ENCODE results near the gene SND1. TPM values are rescaled to one million over a fixed set of nuclear protein-coding genes. Genes with fewer than 3 reads are reported as not detected.
"Not testable (repeated sequence)": the region's sequence is repeated elsewhere in the genome, so short reads cannot be mapped to it uniquely, and the experiment has no call there.

SND1 gene
- total RNA-seq, 3 donors from 2014 or later, result 260 to 267 (median 267) TPM

GRCh38 chr7:127900732-127901685, 249.0 kb downstream of the SND1 start:
- Mint-ChIP-seq H3K9me3 (no peaks in the 10 kb centered on the region), H3K27me3 (ENCODE audit: low read depth) (no peaks in the 10 kb centered on the region), H3K4me3 (no peak overlapping the region), H3K4me1 (ENCODE audit: low read depth) (peaks cover 20% of the 10 kb centered on the region), H3K36me3 (ENCODE audit: insufficient read depth) (peaks cover 25% of the 10 kb centered on the region)
- DNase-seq, result no peak
- no peak for ATAC-seq

DNA sequence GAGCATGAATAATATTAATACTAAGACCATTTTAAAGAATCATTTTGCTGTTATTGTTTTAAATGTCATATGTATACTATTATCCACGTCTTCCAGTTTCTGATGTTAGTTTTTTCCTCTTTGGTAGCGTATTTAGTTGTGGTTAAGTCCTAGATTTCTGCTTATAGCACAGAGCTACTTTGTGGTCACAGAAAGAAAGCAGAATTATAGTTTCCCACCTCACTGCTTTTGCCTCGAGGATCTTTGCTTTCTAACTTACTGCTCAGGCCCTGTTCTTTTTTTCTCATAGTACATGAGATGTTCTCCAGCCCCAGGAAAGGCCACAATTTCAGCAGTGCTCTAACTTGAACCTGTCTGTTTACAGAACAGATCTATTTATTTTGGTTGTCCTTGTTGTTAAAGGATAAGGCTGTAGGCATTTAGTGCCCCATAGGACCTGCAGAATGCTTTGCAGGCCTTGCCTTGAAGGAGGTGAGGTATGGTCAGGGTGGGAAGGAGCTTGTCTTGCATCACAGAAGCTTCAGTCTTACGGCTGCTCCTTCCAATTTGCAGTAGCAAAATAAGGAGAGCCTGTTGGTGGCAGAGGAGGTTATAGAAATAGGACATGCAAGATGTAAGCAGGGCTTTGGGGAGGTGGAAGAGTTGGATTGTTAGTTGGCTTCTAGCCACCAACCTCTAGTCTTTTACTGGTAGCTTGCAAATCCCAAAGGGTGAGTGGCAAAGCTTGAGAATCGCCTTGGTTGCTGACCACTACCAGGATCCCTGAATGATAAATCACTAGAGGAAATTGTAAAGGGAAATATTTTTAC, 250.1 kb downstream of the SND1 start:
- H3K4me3 Mint-ChIP-seq, result no peak overlapping the region
- no peaks in the 10 kb centered on the region for H3K27me3 Mint-ChIP-seq (ENCODE audit: low read depth)
- no peaks in the 10 kb centered on the region for H3K9me3 Mint-ChIP-seq
- H3K4me1 Mint-ChIP-seq (ENCODE audit: low read depth), result peaks cover 25% of the 10 kb centered on the region
- no peak for ATAC-seq
- H3K36me3 Mint-ChIP-seq (ENCODE audit: insufficient read depth), result peaks cover 32% of the 10 kb centered on the region
- DNase-seq, result no peak

DNA sequence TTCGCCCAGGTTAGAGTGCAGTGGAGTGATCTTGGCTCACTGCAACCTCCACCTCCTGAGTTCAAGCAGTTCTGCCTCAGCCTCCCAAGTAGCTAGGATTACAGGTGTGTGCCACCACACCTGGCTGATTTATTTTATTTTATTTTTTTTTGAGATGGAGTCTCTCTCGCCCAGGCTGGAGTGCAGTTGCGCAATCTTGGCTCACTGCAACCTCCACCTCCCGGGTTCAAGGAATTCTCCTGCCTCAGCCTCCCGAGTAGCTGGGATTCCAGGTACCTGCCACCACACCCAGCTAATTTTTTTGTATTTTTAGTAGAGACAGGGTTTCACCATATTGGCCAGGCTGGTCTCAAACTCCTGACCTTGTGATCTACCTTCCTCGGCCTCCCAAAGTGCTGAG, 250.8 kb downstream of the SND1 start:
- H3K27me3 Mint-ChIP-seq (ENCODE audit: low read depth); H3K4me3 Mint-ChIP-seq; ATAC-seq; H3K9me3 Mint-ChIP-seq; DNase-seq: not testable (repeated sequence)
- Mint-ChIP-seq H3K36me3 (ENCODE audit: insufficient read depth) (peaks cover 37% of the 10 kb centered on the region), H3K4me1 (ENCODE audit: low read depth) (peaks cover 32% of the 10 kb centered on the region)

DNA sequence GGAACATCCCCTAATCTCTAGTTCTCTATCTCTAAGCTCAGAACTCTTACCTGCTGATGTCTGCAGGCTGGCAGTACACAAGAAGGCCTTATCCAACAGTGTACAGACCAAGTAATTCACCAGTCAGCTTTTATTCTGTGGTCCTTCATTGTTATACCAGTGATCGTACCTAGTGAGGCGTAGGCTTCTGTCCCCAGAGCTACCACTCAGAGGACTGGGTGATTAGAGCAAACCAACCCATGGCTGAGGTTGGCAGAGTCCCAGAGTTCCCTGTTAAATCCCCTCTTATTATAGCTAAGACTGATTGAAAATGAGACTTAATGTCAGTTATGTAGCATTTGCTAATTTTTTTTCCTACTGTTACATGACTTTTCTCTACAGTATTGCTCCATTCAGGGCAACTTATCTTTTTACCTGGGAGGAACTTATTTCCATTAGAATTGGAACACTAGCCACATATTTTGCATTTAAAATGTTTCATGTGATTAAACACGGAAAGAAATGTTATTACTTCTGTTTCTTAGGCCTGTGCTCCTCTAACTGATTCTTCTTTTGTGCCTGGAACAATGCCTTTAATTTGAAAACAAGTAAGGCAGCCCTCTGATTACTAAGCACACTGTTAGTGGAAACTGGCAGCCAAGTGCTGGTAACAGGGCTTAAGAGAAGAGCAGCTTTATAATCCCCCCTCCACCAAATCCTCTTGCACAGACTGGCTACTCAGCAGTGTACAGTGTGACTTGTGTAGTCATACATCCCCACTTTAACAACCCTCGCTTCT, 252.1 kb downstream of the SND1 start:
- Mint-ChIP-seq H3K36me3 (ENCODE audit: insufficient read depth) (peaks cover 45% of the 10 kb centered on the region), H3K4me1 (ENCODE audit: low read depth) (peaks cover 41% of the 10 kb centered on the region), H3K9me3 (no peaks in the 10 kb centered on the region), H3K27me3 (ENCODE audit: low read depth) (no peaks in the 10 kb centered on the region), H3K4me3 (no peak overlapping the region)
- DNase-seq (no peak), ATAC-seq (no peak)

DNA sequence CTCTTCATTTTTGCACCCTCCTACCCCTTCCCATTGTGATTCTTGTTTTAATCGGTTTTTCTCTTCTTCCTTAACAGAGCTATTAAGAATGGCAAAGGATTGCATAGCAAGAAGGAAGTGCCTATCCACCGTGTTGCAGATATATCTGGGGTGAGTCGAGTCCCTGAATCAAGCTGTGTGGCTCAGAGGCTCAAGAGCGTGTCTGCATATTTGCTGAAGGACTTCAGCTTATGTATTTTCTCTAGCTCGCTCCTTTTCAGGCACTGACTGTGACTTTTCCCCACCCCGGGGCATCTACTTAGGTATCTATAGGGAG, 252.6 kb downstream of the SND1 start:
- Mint-ChIP-seq H3K4me3 (no peak overlapping the region), H3K4me1 (ENCODE audit: low read depth) (peaks cover 42% of the 10 kb centered on the region), H3K27me3 (ENCODE audit: low read depth) (no peaks in the 10 kb centered on the region), H3K36me3 (ENCODE audit: insufficient read depth) (peaks cover 43% of the 10 kb centered on the region), H3K9me3 (no peaks in the 10 kb centered on the region)
- ATAC-seq (no peak), DNase-seq (no peak)

DNA sequence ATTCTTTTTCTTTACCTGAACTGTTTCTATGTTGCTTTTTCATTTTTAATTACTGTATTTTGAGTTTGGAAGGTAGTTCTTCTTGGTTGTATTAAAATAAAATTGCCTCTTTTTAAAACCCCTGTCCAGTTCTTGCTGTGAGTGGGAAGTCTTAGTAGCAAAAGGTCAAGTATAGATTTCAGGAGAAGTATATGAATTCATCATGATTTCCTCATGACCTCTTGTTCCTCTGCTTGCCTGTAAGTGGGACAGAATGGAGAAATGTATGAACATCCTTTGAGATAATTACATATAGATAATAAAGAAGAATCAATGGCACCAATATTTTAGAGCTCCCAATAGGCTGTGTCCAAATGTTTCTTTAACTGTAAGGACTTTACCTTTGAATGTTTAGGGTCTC, 253.0 kb downstream of the SND1 start:
- Mint-ChIP-seq H3K9me3 (no peaks in the 10 kb centered on the region), H3K4me3 (no peak overlapping the region), H3K36me3 (ENCODE audit: insufficient read depth) (peaks cover 41% of the 10 kb centered on the region), H3K4me1 (ENCODE audit: low read depth) (peaks cover 42% of the 10 kb centered on the region), H3K27me3 (ENCODE audit: low read depth) (no peaks in the 10 kb centered on the region)
- DNase-seq (no peak), ATAC-seq (no peak)

GRCh38 chr7:127905491-127906330, 253.7 kb downstream of the SND1 start:
- no peak overlapping the region for H3K4me3 Mint-ChIP-seq
- peaks cover 44% of the 10 kb centered on the region for H3K36me3 Mint-ChIP-seq (ENCODE audit: insufficient read depth)
- no peak for DNase-seq
- peaks cover 44% of the 10 kb centered on the region for H3K4me1 Mint-ChIP-seq (ENCODE audit: low read depth)
- ATAC-seq, result peak; percentile 40 to 46
- no peaks in the 10 kb centered on the region for H3K9me3 Mint-ChIP-seq
- no peaks in the 10 kb centered on the region for H3K27me3 Mint-ChIP-seq (ENCODE audit: low read depth)

- peaks cover 32% of the 10 kb centered on the region for H3K4me1 Mint-ChIP-seq (ENCODE audit: low read depth)
- no peak for ATAC-seq
These were observed 255.4 kb downstream of the SND1 start for GRCh38 chr7:127907110-127908040.

DNA sequence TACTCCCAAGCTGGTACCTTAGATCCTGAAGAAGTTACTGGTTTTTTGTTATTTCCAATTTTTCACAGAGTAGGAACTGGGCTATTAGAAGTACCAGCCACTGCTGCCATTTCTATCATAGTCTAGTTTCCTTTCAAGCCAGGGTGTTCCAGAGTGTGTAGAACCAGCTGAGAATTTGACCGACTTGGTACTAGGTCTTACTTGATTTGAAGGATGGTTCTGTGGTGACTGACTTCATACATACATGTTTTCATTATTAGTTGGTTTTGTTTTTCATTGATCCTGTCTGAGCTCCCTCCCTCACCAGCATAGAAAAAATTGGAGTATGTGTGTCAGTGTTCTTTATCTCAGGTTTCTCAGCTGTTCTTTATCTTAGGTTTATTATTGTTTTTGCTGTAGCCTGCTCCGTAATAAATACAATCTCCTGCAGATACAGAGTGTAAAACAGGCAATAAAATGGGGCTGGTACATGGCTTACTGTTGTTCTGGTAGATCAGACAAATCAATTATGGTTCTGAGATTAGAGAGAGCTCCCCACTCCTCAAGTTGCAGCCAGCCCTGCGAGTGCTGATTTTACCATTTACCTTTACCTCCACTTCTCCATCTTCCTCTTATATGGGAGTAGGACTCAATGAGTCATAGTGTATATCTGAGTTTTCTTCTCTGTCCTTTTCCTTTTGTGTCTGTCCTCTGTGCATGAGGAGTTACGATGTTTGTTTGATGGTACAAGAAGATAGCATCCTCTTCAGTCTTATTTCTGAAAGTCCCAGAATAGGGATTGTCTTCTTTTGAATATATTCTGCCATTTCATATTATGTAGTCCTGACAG, 256.6 kb downstream of the SND1 start:
- ATAC-seq (no peak), DNase-seq (no peak)
- H3K4me1 Mint-ChIP-seq (ENCODE audit: low read depth), result peaks cover 33% of the 10 kb centered on the region
- H3K27me3 Mint-ChIP-seq (ENCODE audit: low read depth), result no peaks in the 10 kb centered on the region
- no peak overlapping the region for H3K4me3 Mint-ChIP-seq
- H3K9me3 Mint-ChIP-seq, result no peaks in the 10 kb centered on the region
- H3K36me3 Mint-ChIP-seq (ENCODE audit: insufficient read depth), result peaks cover 55% of the 10 kb centered on the region

More at GRCh38 chr7:127907110-127908040, 255.4 kb downstream of the SND1 start:
- H3K27me3 Mint-ChIP-seq (ENCODE audit: low read depth), result no peaks in the 10 kb centered on the region
- H3K36me3 Mint-ChIP-seq (ENCODE audit: insufficient read depth), result peaks cover 55% of the 10 kb centered on the region
- H3K4me3 Mint-ChIP-seq, result no peak overlapping the region
- no peak for DNase-seq
- H3K9me3 Mint-ChIP-seq, result no peaks in the 10 kb centered on the region

- no peaks in the 10 kb centered on the region for H3K9me3 Mint-ChIP-seq
- no peak overlapping the region for H3K4me3 Mint-ChIP-seq
- H3K4me1 Mint-ChIP-seq (ENCODE audit: low read depth), result peaks cover 31% of the 10 kb centered on the region
- H3K36me3 Mint-ChIP-seq (ENCODE audit: insufficient read depth), result peaks cover 54% of the 10 kb centered on the region
- no peak for DNase-seq
- ATAC-seq, result no peak
- no peaks in the 10 kb centered on the region for H3K27me3 Mint-ChIP-seq (ENCODE audit: low read depth)
These were observed 257.6 kb downstream of the SND1 start for GRCh38 chr7:127909424-127910152.

DNA sequence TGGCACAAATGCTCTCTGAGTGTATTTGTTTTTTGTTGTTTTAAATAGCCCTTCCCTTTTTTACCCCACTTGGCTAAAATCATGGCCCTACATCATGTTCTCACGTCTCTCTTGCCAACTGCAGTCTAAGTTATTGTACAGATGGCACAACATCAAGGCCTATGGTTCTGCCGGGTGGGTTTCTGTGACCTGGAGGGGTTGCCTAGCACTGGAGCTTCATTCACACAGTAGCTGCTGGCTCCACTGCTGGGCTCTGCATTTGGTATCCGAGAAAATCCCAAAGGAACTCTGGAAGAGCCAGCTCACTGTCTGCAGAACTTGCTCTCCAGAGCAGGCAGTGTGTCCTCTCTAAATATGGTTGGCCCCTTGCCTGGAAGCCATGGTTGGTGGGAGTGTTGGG, 258.7 kb downstream of the SND1 start:
- Mint-ChIP-seq H3K4me1 (ENCODE audit: low read depth) (peaks cover 26% of the 10 kb centered on the region), H3K27me3 (ENCODE audit: low read depth) (no peaks in the 10 kb centered on the region), H3K36me3 (ENCODE audit: insufficient read depth) (peaks cover 43% of the 10 kb centered on the region), H3K9me3 (no peaks in the 10 kb centered on the region), H3K4me3 (no peak overlapping the region)
- ATAC-seq (no peak), DNase-seq (no peak)
